ENCODE results near the gene PRR23E.

PRR23E gene

GRCh38 chr3:127165036-127165435 is 27.9 kb upstream of the PRR23E start:
- FAIRE-seq = no peak

- FAIRE-seq = no peak
These were observed 27.0 kb upstream of the PRR23E start for GRCh38 chr3:127165694-127166485.

- no peak for FAIRE-seq
These were observed 26.3 kb upstream of the PRR23E start for GRCh38 chr3:127166501-127167065.

GRCh38 chr3:127167315-127168043 is 25.5 kb upstream of the PRR23E start:
- no peak for FAIRE-seq

- FAIRE-seq = no peak
These were observed 24.7 kb upstream of the PRR23E start for GRCh38 chr3:127168271-127168670.

- no peak for FAIRE-seq
These were observed 22.1 kb upstream of the PRR23E start for GRCh38 chr3:127170814-127171213.

GRCh38 chr3:127171320-127171719 is 21.6 kb upstream of the PRR23E start:
- FAIRE-seq = no peak

- no peak for FAIRE-seq
These were observed 21.2 kb upstream of the PRR23E start for GRCh38 chr3:127171721-127172120.

- FAIRE-seq = no peak
These were observed 20.7 kb upstream of the PRR23E start for GRCh38 chr3:127172211-127172610.

- FAIRE-seq = no peak
These were observed 20.0 kb upstream of the PRR23E start for GRCh38 chr3:127172781-127173515.

GRCh38 chr3:127173516-127174166 is 19.3 kb upstream of the PRR23E start:
- no peak for FAIRE-seq

GRCh38 chr3:127174284-127174683 is 18.6 kb upstream of the PRR23E start:
- no peak for FAIRE-seq

- no peak for FAIRE-seq
These were observed 18.2 kb upstream of the PRR23E start for GRCh38 chr3:127174715-127175140.

GRCh38 chr3:127175272-127175671 is 17.7 kb upstream of the PRR23E start:
- no peak for FAIRE-seq

- FAIRE-seq = no peak
These were observed 15.7 kb upstream of the PRR23E start for GRCh38 chr3:127177226-127177625.

- no peak for FAIRE-seq
These were observed 12.1 kb upstream of the PRR23E start for GRCh38 chr3:127180859-127181258.

GRCh38 chr3:127182431-127182830 is 10.5 kb upstream of the PRR23E start:
- no peak for FAIRE-seq

GRCh38 chr3:127182848-127183714 is 9.8 kb upstream of the PRR23E start:
- no peak for FAIRE-seq

- no peak for FAIRE-seq
These were observed 8.7 kb upstream of the PRR23E start for GRCh38 chr3:127183931-127184869.

- FAIRE-seq = no peak
These were observed 8.1 kb upstream of the PRR23E start for GRCh38 chr3:127184870-127185216.
